Peyer's patch (tissue), 4 donors: ENCODE results near the gene NOL4L.

ENCODE experiments used
- POLR2A ChIP-seq, 2 donors: fragments of 450-650 bp; IDR thresholded peaks; one replicate each; pipeline ENCODE4 v1.5.1; 2017; ENCODE audit warnings: antibody characterized with exemption in 2 of 2, mild to moderate bottlenecking in 2 of 2, moderate library complexity in 2 of 2
- TF ChIP-seq, protein P1 (sequence below), 6 experiments: fragments of 450-650 bp in 4 of 6; fragments of 200-600 bp in 2 of 6; sonication (generic) in 1 of 6; IDR thresholded peaks; one replicate each; pipeline ENCODE4 v1.5.1; 2017 to 2019; ENCODE audit warnings: antibody characterized with exemption in 6 of 6, mild to moderate bottlenecking in 3 of 6, moderate library complexity in 1 of 6

DNA sequence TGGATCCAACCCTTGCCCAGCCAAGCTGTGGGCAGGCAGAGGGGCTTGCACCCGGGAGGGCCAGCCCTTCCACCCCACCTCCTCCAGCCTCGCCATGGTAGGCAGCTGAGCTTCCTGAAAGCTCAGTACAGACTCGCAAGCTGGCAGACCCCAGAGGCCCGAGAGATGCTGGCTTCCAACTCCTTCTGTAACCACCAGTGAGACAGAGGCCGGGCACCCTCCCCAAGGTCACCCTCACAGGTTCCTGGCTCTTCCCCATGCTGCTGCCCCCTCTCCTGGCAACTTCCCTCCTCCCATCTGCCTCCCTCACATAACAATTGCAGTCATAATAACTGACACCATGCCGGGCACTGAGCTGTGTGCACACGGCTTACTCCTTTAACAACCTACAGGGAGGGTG, 26.2 kb upstream of the NOL4L start:
- TF ChIP-seq, protein P1, sequence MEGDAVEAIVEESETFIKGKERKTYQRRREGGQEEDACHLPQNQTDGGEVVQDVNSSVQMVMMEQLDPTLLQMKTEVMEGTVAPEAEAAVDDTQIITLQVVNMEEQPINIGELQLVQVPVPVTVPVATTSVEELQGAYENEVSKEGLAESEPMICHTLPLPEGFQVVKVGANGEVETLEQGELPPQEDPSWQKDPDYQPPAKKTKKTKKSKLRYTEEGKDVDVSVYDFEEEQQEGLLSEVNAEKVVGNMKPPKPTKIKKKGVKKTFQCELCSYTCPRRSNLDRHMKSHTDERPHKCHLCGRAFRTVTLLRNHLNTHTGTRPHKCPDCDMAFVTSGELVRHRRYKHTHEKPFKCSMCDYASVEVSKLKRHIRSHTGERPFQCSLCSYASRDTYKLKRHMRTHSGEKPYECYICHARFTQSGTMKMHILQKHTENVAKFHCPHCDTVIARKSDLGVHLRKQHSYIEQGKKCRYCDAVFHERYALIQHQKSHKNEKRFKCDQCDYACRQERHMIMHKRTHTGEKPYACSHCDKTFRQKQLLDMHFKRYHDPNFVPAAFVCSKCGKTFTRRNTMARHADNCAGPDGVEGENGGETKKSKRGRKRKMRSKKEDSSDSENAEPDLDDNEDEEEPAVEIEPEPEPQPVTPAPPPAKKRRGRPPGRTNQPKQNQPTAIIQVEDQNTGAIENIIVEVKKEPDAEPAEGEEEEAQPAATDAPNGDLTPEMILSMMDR (IDR thresholded peaks at IDR 0.05), result no peak
- TF ChIP-seq POLR2A (IDR thresholded peaks at IDR 0.05), result no peak
